Small intestine (tissue), 7 donors: ENCODE data around the gene LRRC7. TPM values are rescaled to one million over a fixed set of nuclear protein-coding genes. Genes with fewer than 3 reads are reported as not detected.

Source experiments
- DNase-seq, 2 donors: peaks; one replicate each; pipeline versions ENCODE4 v3.0.0 to v3.0.0-alpha.2; 2013
- FAIRE-seq: peaks from 2 replicates; lab custom pipeline; 2012; peaks lifted over from hg19 to GRCh38; lab: Jason Lieb, UNC
- H3K27ac ChIP-seq, 3 donors: one replicate each; pipeline ENCODE4 v1.5.1; 2013; ENCODE audit warnings: low read length in 2 of 3, mild to moderate bottlenecking in 2 of 3, control low read depth in 1 of 3, inconsistent platforms in 1 of 3, low read depth in 1 of 3, moderate library complexity in 1 of 3
- H3K27me3 ChIP-seq, 3 donors: one replicate each; pipeline ENCODE4 v1.6.1; 2013; ENCODE audit warnings: low read length in 3 of 3, inconsistent platforms in 1 of 3; ENCODE audit not compliant: control insufficient read depth in 3 of 3, insufficient read depth in 3 of 3
- H3K36me3 ChIP-seq, 3 donors: one replicate each; pipeline ENCODE4 v1.6.1; 2013; ENCODE audit warnings: low read length in 3 of 3, inconsistent platforms in 1 of 3, low read depth in 1 of 3, mild to moderate bottlenecking in 1 of 3, moderate library complexity in 1 of 3; ENCODE audit not compliant: control insufficient read depth in 3 of 3, insufficient read depth in 2 of 3
- H3K4me1 ChIP-seq, 3 donors: one replicate each; pipeline ENCODE4 v1.6.1; 2013; ENCODE audit warnings: low read length in 2 of 3, inconsistent platforms in 1 of 3, low read depth in 1 of 3, mild to moderate bottlenecking in 1 of 3, moderate library complexity in 1 of 3; ENCODE audit not compliant: control insufficient read depth in 3 of 3, insufficient read depth in 2 of 3
- H3K4me3 ChIP-seq, 3 donors: one replicate each; pipeline ENCODE4 v1.5.1; 2013; ENCODE audit warnings: low read length in 3 of 3, control low read depth in 1 of 3, inconsistent platforms in 1 of 3, low read depth in 1 of 3, mild to moderate bottlenecking in 1 of 3, moderate library complexity in 1 of 3
- H3K9me3 ChIP-seq, 2 donors: one replicate each; pipeline ENCODE4 v1.6.1; 2013; ENCODE audit warnings: low read depth in 1 of 2, low read length in 1 of 2; ENCODE audit not compliant: control insufficient read depth in 2 of 2, insufficient read depth in 1 of 2
- WGBS, 3 donors: extraction: QIAGEN DNeasy Blood & Tissue Kit; methylation state at CpG; one replicate each; pipeline ENCODE4 v1.1.7; 2013; 5-methylcytosine and 5-hydroxymethylcytosine counted together
- polyA plus RNA-seq, 4 donors: library from polyadenylated mRNA; stranded (reverse) in 3 of 4; unstranded in 1 of 4; fragments of 200-250 nt in 3 of 4; fragments of 120-200 nt in 1 of 4; gene quantifications; one replicate each; pipeline versions ENCODE4 v1.2.1 to v1.2.3, GENCODE V29; 2013
- donor health status: healthy with polysubstance abuse.
- donor health status: control.
- donor health status: control.
- donor health status: Bipolar disorder and iron deficiency.
- donor health status: healthy.

The LRRC7 gene
- polyA plus RNA-seq, 4 donors = 0.33 to 2.2 TPM; not detected in 2

GRCh38 chr1:69688193-69688592, 120.5 kb downstream of the LRRC7 start:
- H3K4me1 ChIP-seq = no peaks in the 10 kb centered on the region
- no peaks in the 10 kb centered on the region for H3K36me3 ChIP-seq
- FAIRE-seq (no peak), DNase-seq (no peak)
- H3K27ac ChIP-seq = no peak overlapping the region
- no peak overlapping the region for H3K4me3 ChIP-seq
- H3K9me3 ChIP-seq = no peaks in the 10 kb centered on the region
- 60 to 80% (median 65%) methylated on average over 2 of the region's 2 CpGs for WGBS, 3 donors
- no peaks in the 10 kb centered on the region for H3K27me3 ChIP-seq

- H3K4me1 ChIP-seq = no peaks in the 10 kb centered on the region
- DNase-seq (no peak), FAIRE-seq (no peak)
- H3K36me3 ChIP-seq = no peaks in the 10 kb centered on the region
- no peaks in the 10 kb centered on the region for H3K9me3 ChIP-seq
- no peak overlapping the region for H3K4me3 ChIP-seq
- 39 to 59% (median 53%) methylated on average over 3 of the region's 3 CpGs for WGBS, 3 donors
- no peaks in the 10 kb centered on the region for H3K27me3 ChIP-seq
- H3K27ac ChIP-seq = no peak overlapping the region
These were observed 123.5 kb downstream of the LRRC7 start for GRCh38 chr1:69691179-69691578.

DNA sequence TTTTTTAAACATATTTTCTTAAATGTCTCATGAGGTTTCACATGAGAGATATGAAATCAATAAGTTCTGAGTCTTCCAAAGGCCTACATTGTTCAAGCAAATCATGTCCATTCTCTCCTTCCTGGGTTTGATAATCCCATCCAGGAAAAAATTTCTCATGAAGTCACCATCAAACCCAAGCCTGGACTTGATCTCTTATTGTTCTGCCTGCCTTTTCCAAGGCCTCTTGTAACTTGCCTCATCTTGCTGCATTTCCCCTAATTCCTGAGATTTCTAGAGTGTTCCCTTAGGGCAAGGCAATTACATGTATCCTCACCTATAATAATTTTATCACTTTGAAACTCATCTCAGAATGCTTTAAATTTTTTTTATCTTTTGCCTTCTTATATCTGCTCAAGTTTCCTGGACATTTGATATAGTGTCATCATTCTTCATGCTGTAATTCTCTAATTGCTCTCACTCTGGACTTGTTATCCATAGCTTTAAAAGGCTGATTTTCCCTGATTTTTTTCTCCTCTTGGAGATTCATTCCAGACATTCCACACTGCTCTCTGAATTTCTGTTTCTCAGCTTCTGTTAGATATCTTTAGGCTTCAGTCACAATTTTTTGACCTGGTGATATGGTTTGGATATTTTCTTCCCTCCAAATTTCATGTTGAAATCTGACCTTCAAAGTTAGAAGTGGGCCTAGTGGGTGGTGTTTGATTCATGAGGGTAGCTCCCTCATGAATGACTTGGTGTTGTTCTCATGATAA, 126.4 kb downstream of the LRRC7 start:
- no peaks in the 10 kb centered on the region for H3K27me3 ChIP-seq
- H3K27ac ChIP-seq = no peak overlapping the region
- H3K4me3 ChIP-seq = no peak overlapping the region
- DNase-seq (no peak), FAIRE-seq (no peak)
- H3K36me3 ChIP-seq = no peaks in the 10 kb centered on the region
- no peaks in the 10 kb centered on the region for H3K4me1 ChIP-seq
- H3K9me3 ChIP-seq = no peaks in the 10 kb centered on the region

DNA sequence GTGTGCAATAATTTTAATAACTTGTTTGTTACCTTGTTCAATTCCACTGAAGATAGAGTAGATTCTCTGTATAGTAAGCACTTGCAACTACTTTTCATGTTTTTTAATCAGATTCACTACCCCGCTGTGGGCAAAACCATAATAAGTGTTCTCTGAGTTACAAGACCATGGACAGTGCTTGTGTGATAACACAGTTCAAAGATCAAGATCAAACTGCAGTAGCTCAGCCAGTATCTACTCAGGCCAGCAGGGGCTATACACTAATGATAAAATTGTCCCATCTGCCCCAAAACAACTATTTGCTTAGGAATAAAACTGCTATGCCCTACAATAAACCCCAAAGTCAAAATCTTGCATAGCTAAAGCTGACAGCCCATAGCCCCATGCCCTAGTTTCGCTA, 129.6 kb downstream of the LRRC7 start:
- no peak overlapping the region for H3K27ac ChIP-seq
- FAIRE-seq = no peak
- WGBS, 3 donors = 59 to 77% (median 70%) methylated on average over 2 of the region's 2 CpGs
- no peaks in the 10 kb centered on the region for H3K9me3 ChIP-seq
- DNase-seq = no peak
- H3K4me1 ChIP-seq = no peaks in the 10 kb centered on the region
- H3K36me3 ChIP-seq = no peaks in the 10 kb centered on the region
- H3K4me3 ChIP-seq = no peak overlapping the region
- H3K27me3 ChIP-seq = no peaks in the 10 kb centered on the region

DNA sequence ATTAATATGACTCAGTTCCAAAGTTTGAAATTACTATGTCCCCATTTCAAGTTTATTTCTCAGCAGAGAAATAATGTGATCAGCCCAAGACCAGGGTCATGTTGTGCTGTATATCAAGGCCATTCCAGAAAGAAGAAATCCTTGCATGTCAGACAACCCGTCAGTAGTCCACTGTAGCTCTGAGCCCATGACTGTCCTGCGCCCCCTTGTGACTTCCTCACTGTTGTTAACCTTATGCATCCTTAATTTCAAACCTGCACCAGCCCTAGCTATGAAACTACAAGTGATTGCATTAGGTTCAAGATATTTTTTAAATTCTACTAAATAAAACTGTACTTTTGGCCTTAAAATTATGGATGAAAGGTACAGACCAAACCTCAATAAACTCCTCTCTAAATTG, 133.0 kb downstream of the LRRC7 start:
- no peak for DNase-seq
- H3K9me3 ChIP-seq = no peaks in the 10 kb centered on the region
- FAIRE-seq = no peak
- WGBS, 3 donors = 61 to 68% (median 66%) methylated on average over 2 of the region's 2 CpGs
- H3K27ac ChIP-seq = no peak overlapping the region
- no peak overlapping the region for H3K4me3 ChIP-seq
- H3K36me3 ChIP-seq = no peaks in the 10 kb centered on the region
- H3K4me1 ChIP-seq = no peaks in the 10 kb centered on the region
- H3K27me3 ChIP-seq = no peaks in the 10 kb centered on the region

DNA sequence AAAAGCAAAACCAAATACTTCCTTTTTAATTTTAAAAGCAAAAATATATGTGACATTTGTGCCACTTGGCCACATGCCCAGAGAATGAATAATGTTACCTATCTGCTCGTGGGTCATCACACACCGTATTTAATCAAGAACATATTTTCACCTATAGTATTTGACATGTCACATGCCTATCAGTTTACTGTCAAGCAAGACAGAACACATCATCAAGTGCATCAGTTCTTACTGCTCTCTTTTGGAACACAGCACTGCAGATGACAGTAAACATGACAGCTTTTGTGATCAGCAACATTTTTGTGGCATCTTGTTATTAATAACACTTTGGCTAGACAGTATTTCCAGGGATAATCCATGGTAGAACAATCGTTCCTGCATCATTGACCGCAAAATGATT, 134.4 kb downstream of the LRRC7 start:
- DNase-seq (no peak), FAIRE-seq (no peak)
- no peaks in the 10 kb centered on the region for H3K9me3 ChIP-seq
- H3K27ac ChIP-seq = no peak overlapping the region
- H3K4me3 ChIP-seq = no peak overlapping the region
- H3K27me3 ChIP-seq = no peaks in the 10 kb centered on the region
- 40 to 51% (median 44%) methylated on average over 4 of the region's 4 CpGs for WGBS, 3 donors
- H3K36me3 ChIP-seq = no peaks in the 10 kb centered on the region
- H3K4me1 ChIP-seq = no peaks in the 10 kb centered on the region

DNA sequence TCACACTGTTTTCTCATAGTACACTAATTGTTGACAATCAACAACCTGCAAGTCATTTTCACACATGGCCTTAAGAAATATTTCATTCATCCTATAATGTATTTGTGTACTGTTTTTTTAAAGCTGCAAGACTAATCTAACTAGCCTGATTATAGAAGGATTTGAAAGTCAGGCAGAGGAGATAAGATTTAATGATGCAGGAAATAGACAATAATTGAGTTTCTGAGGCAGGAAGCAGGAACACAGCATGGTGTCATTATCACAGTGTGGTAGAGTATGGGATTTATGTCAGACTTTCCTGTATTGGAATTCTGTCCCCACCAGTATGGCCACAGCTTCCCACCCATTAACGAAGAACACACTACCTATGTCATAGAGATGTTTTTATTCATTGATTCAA, 138.8 kb downstream of the LRRC7 start:
- 57 to 77% (median 64%) methylated on average over 1 of the region's 1 CpG for WGBS, 3 donors
- Histone ChIP-seq H3K4me1 (peaks cover 0 to 10% (median 0%) of the 10 kb centered on the region in 3 donors), H3K9me3 (no peaks in the 10 kb centered on the region), H3K4me3 (no peak overlapping the region), H3K36me3 (no peaks in the 10 kb centered on the region), H3K27me3 (no peaks in the 10 kb centered on the region), H3K27ac (no peak overlapping the region)
- DNase-seq (no peak), FAIRE-seq (no peak)

GRCh38 chr1:69707103-69707502, 139.4 kb downstream of the LRRC7 start:
- H3K4me1 ChIP-seq = peaks cover 0 to 10% (median 0%) of the 10 kb centered on the region in 3 donors
- no peaks in the 10 kb centered on the region for H3K36me3 ChIP-seq
- no peak overlapping the region for H3K4me3 ChIP-seq
- no peak overlapping the region for H3K27ac ChIP-seq
- no peaks in the 10 kb centered on the region for H3K9me3 ChIP-seq
- no peak for DNase-seq
- FAIRE-seq = no peak
- no peaks in the 10 kb centered on the region for H3K27me3 ChIP-seq
- WGBS, 3 donors = 89 to 91% (median 89%) methylated on average over 4 of the region's 4 CpGs
